ENCODE data around the gene PRKN. TPM values are rescaled to one million over a fixed set of nuclear protein-coding genes. Genes with fewer than 3 reads are reported as not detected.

The PRKN gene
- total and polyA plus RNA-seq, 5 experiments from 2014 or later: 2.2 to 5.6 (median 3.5) TPM

Other genes starting within 250 kb of the PRKN start
- 1 to 10 TPM in 1 of 2 experiments, under 1 TPM in 1; 0.55 to 1.2 TPM for gene PACRG, start 208 bp upstream of the PRKN start, total RNA-seq
- 1 to 10 TPM in 1 of 3 donors, under 1 TPM in 1, not detected in 1; 0.34 to 1.1 TPM for gene PACRG, start 208 bp upstream of the PRKN start, polyA plus RNA-seq

Data from naive thymus-derived CD8-positive, alpha-beta T cell (primary cell).